Right lobe of liver (tissue), 4 donors: Measurements from ENCODE around the gene SEC62.

ENCODE experiments used
- CTCF ChIP-seq, 4 donors: fragments of 200-600 bp in 3 of 4; fragments of 450-650 bp in 1 of 4; IDR thresholded peaks; one replicate each; pipeline versions ENCODE4 v1.5.1 to v1.8.0; 2016 to 2022; ENCODE audit warnings: antibody characterized with exemption in 4 of 4, mild to moderate bottlenecking in 2 of 4
- POLR2A ChIP-seq: fragments of 450-650 bp; IDR thresholded peaks from one replicate; pipeline ENCODE4 v1.6.1; 2017; ENCODE audit warnings: antibody characterized with exemption, mild to moderate bottlenecking
- donor health status: DM: no; HTN: no; CAD: no.
- donor health status: DM: no; HTN: no; CAD: no.
- donor health status: DM: no; HTN: yes; CAD: no.

GRCh38 chr3:169969174-169970095 lies 2.8 kb downstream of the SEC62 start:
- no peak for TF ChIP-seq CTCF (IDR thresholded peaks at IDR 0.05)
- TF ChIP-seq POLR2A: no peak
